Caco-2 (cell line): ENCODE results near the gene DDX21. TPM values are rescaled to one million over a fixed set of nuclear protein-coding genes. Genes with fewer than 3 reads are reported as not detected.

Experiments used
- BruUV-seq: library from RNA; stranded (reverse); fragments of 400-500 nt; replicated peaks from 2 replicates; lab custom pipeline; 2021; lab: Mats Ljungman, UMichigan
- CTCF ChIA-PET: fragments of 300-600 bp; sonication (Branson Sonifier 250); formaldehyde crosslinking; loops from one replicate; lab custom pipeline; 2022; ENCODE audit warnings: antibody characterized with exemption; lab: Charles Lee
- POLR2A ChIA-PET: fragments of 300-600 bp; sonication (Branson Sonifier 250); formaldehyde crosslinking; loops from one replicate; lab custom pipeline; 2022; ENCODE audit warnings: antibody characterized with exemption; lab: Charles Lee
- DNase-seq, 2 experiments: peaks; one replicate each; pipeline versions ENCODE4 v3.0.0 to v3.0.0-alpha.2; 2020 to 2022
- H3K27me3 ChIP-seq: replicated peaks from 2 replicates; pipeline ENCODE4 v1.6.0; 2011; ENCODE audit warnings: low read length; ENCODE audit not compliant: control insufficient read depth, insufficient read depth
- H3K36me3 ChIP-seq: 2 replicates; pipeline ENCODE4 v1.5.1; 2011; ENCODE audit warnings: low read length; ENCODE audit not compliant: control insufficient read depth, insufficient read depth
- H3K4me1 ChIP-seq: fragments of 250-450 bp; sonication (Bioruptor Pico); 2 replicates; pipeline ENCODE4 v1.5.1; 2020; ENCODE audit warnings: mild to moderate bottlenecking
- H3K4me3 ChIP-seq: 2 replicates; pipeline ENCODE4 v1.5.1; 2011; ENCODE audit warnings: low read depth, mild to moderate bottlenecking, control low read depth, low read length
- H3K9me3 ChIP-seq: fragments of 250-450 bp; sonication (Bioruptor Pico); 2 replicates; pipeline ENCODE4 v1.5.1; 2020; ENCODE audit warnings: mild to moderate bottlenecking, moderate library complexity
- H3K27ac Mint-ChIP-seq: one replicate; pipeline ENCODE4 v1.8.0; 2022; ENCODE audit warnings: mixed read lengths; ENCODE audit not compliant: unreplicated experiment
- H3K27me3 Mint-ChIP-seq: one replicate; pipeline ENCODE4 v1.8.0; 2022; ENCODE audit warnings: mixed read lengths; ENCODE audit not compliant: insufficient read depth, unreplicated experiment
- H3K36me3 Mint-ChIP-seq: one replicate; pipeline ENCODE4 v1.8.0; 2022; ENCODE audit warnings: mild to moderate bottlenecking, mixed read lengths; ENCODE audit not compliant: insufficient read depth, unreplicated experiment
- H3K4me1 Mint-ChIP-seq: one replicate; pipeline ENCODE4 v1.8.0; 2022; ENCODE audit warnings: low read depth, mixed read lengths; ENCODE audit not compliant: unreplicated experiment
- H3K4me3 Mint-ChIP-seq: one replicate; pipeline ENCODE4 v1.8.0; 2022; ENCODE audit warnings: mild to moderate bottlenecking, moderate library complexity, mixed read lengths; ENCODE audit not compliant: unreplicated experiment
- H3K9me3 Mint-ChIP-seq: one replicate; pipeline ENCODE4 v1.8.0; 2022; ENCODE audit warnings: mixed read lengths; ENCODE audit not compliant: unreplicated experiment
- intact Hi-C: fragments of 100-400 bp; cut with micrococcal nuclease; formaldehyde crosslinking; loops from one replicate; pipeline ENCODE4 v1.10.0; 2022; ENCODE audit not compliant: unreplicated experiment
- total RNA-seq: library from RNA; stranded (reverse); gene quantifications from 2 replicates; pipeline ENCODE4 v1.2.3, GENCODE V29; 2022
- TF ChIP-seq, protein P1 (sequence below), 2 experiments: fragments of 200-600 bp in 1 of 2; IDR thresholded peaks; 1 replicate in 1 of 2; 2 replicates in 1 of 2; pipeline versions ENCODE4 v1.5.1 to v1.8.0; 2011 to 2022; ENCODE audit warnings: antibody characterized with exemption in 1 of 2, control low read depth in 1 of 2, inconsistent platforms in 1 of 2, low read depth in 1 of 2, low read length in 1 of 2, mild to moderate bottlenecking in 1 of 2, moderate library complexity in 1 of 2; ENCODE audit not compliant: insufficient read depth in 1 of 2, severe bottlenecking in 1 of 2, unreplicated experiment in 1 of 2

DDX21 gene
- total RNA-seq, 1 experiment from 2014 or later: 239 TPM

DNA sequence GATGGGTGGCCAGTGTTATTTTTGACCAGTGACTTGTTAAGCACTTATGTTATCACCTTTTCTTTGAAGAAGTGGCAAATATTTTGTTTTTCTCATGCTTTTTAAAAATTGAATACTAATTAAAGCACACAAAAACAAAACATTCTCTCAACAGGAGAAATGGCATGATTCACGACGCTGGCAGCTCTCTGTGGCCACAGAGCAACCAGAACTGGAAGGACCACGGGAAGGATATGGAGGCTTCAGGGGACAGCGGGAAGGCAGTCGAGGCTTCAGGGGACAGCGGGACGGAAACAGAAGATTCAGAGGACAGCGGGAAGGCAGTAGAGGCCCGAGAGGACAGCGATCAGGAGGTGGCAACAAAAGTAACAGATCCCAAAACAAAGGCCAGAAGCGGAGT, 26.4 kb downstream of the DDX21 start:
- DNase-seq: no peak
- Mint-ChIP-seq H3K27ac (peak overlapping the region; percentile 33), H3K27me3 (no peaks in the 10 kb centered on the region), H3K4me3 (no peak overlapping the region), H3K4me1 (peaks cover 20% of the 10 kb centered on the region), H3K36me3 (peaks cover 98% of the 10 kb centered on the region), H3K9me3 (no peaks in the 10 kb centered on the region)
- H3K4me1 ChIP-seq: peaks cover 7% of the 10 kb centered on the region; the same call in 1 of the 2 replicates
- ChIA-PET CTCF (no interaction called here), POLR2A (no interaction called here)
- TF ChIP-seq, protein P1, sequence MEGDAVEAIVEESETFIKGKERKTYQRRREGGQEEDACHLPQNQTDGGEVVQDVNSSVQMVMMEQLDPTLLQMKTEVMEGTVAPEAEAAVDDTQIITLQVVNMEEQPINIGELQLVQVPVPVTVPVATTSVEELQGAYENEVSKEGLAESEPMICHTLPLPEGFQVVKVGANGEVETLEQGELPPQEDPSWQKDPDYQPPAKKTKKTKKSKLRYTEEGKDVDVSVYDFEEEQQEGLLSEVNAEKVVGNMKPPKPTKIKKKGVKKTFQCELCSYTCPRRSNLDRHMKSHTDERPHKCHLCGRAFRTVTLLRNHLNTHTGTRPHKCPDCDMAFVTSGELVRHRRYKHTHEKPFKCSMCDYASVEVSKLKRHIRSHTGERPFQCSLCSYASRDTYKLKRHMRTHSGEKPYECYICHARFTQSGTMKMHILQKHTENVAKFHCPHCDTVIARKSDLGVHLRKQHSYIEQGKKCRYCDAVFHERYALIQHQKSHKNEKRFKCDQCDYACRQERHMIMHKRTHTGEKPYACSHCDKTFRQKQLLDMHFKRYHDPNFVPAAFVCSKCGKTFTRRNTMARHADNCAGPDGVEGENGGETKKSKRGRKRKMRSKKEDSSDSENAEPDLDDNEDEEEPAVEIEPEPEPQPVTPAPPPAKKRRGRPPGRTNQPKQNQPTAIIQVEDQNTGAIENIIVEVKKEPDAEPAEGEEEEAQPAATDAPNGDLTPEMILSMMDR (IDR thresholded peaks at IDR 0.05; ENCODE audit: insufficient read depth in 1 of 2, low read depth in 1 of 2, low read length in 1 of 2, severe bottlenecking in 1 of 2, unreplicated experiment in 1 of 2): no peak
- H3K27me3 ChIP-seq: no peaks in the 10 kb centered on the region
- BruUV-seq: no TSS peak
- no peak overlapping the region for H3K4me3 ChIP-seq
- peaks cover 8% of the 10 kb centered on the region for H3K36me3 ChIP-seq
- H3K9me3 ChIP-seq: no peaks in the 10 kb centered on the region
- intact Hi-C loops: no loop called here

DNA sequence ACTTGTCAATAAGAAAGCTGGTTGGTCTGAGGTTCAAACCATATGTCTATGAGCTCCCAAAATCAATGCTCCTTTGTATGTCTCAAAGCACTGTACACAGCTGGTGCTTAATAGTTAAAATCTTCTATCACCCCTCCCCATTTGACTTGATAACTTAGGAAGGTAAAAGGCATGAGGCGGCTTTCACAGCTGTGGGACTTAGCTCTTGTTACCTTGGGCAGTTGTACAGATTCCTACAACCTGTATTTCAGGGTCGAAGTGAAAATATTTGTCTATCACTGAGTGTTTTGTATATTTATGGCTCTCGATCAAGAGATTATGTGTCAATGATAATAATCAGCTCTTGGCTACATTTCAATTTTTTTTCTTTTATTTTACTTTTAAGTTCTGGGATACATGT, 31.6 kb downstream of the DDX21 start:
- Mint-ChIP-seq H3K36me3 (peaks cover 79% of the 10 kb centered on the region), H3K9me3 (no peaks in the 10 kb centered on the region), H3K27ac (peak overlapping the region; percentile 90), H3K4me3 (peak overlapping the region; percentile 81), H3K4me1 (peaks cover 34% of the 10 kb centered on the region), H3K27me3 (no peaks in the 10 kb centered on the region)
- intact Hi-C loops: loop anchor here (1.0 kb wide), 4 partner anchors 74 to 235 kb away; no protein-coding TSS in a partner anchor
- Histone ChIP-seq H3K27me3 (no peaks in the 10 kb centered on the region), H3K36me3 (peaks cover 2% of the 10 kb centered on the region; the same call in 1 of the 2 replicates), H3K4me3 (no peak overlapping the region), H3K4me1 (peaks cover 7% of the 10 kb centered on the region; the same call in 1 of the 2 replicates), H3K9me3 (no peaks in the 10 kb centered on the region)
- CTCF ChIA-PET: interaction anchor here (0.5 to 1.3 kb wide), 3 partner anchors 17 to 459 kb away, joined by 3 to 5 read pairs (median 4); no protein-coding TSS in a partner anchor
- no TSS peak for BruUV-seq
- DNase-seq: no peak
- TF ChIP-seq, protein P1 (IDR thresholded peaks at IDR 0.05; ENCODE audit: insufficient read depth in 1 of 2, low read depth in 1 of 2, low read length in 1 of 2, severe bottlenecking in 1 of 2, unreplicated experiment in 1 of 2): no peak
- POLR2A ChIA-PET: interaction anchor here (0.5 to 0.6 kb wide), 4 partner anchors 20 to 186 kb away, joined by 3 to 5 read pairs (median 3); partner anchors contain the start of gene DDX21

DNA sequence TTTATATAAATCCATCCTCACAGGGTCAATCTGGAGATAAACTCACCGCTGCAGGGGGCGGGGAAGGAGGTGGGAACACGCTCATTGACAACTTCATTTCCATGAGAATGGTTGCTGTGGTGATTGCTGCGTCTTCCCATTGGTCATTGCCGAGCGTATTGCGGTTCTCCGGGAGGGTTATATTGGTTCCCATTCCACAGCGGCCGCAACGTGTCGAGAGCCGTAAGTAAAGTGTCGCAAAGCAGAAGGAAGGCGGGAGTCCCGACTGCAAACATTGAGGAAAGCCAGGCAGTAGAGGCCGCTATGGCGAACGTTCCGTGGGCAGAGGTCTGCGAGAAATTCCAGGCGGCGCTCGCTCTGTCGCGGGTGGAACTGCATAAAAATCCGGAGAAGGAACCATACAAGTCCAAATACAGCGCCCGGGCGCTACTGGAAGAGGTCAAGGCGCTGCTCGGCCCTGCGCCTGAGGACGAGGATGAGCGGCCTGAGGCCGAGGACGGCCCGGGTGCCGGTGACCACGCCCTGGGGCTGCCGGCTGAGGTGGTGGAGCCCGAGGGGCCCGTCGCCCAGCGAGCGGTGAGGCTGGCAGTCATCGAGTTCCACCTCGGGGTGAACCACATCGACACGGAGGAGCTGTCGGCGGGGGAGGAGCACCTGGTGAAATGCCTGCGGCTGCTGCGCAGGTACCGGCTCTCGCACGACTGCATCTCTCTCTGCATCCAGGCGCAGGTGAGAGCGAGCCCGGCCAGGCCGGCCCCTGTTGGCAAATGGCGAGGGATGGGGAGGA, 32.8 kb downstream of the DDX21 start, which contains the start of gene KIFBP:
KIFBP (plus strand) TSS at position 274 of the 787 bp plus-strand sequence; CDS start at position 304, 30 bp downstream.
- intact Hi-C loops: loop anchor here (1.0 kb wide), 4 partner anchors 73 to 234 kb away; no protein-coding TSS in a partner anchor
- no peaks in the 10 kb centered on the region for H3K9me3 Mint-ChIP-seq
- DNase-seq: peak; percentile 99
- H3K4me1 ChIP-seq: peaks cover 7% of the 10 kb centered on the region; the same call in 1 of the 2 replicates
- BruUV-seq: TSS peak; percentile 46
- H3K4me1 Mint-ChIP-seq: peaks cover 41% of the 10 kb centered on the region
- H3K27me3 Mint-ChIP-seq: no peaks in the 10 kb centered on the region
- TF ChIP-seq, protein P1 (IDR thresholded peaks at IDR 0.05; ENCODE audit: insufficient read depth in 1 of 2, low read depth in 1 of 2, low read length in 1 of 2, severe bottlenecking in 1 of 2, unreplicated experiment in 1 of 2): peak; percentile 67 to 86
- H3K27me3 ChIP-seq: no peaks in the 10 kb centered on the region
- peak within 1 kb of the TSS; percentile 81 for H3K4me3 Mint-ChIP-seq
- H3K9me3 ChIP-seq: no peaks in the 10 kb centered on the region
- peaks cover 71% of the 10 kb centered on the region for H3K36me3 Mint-ChIP-seq
- ChIA-PET CTCF (interaction anchor here (1.0 to 1.3 kb wide), 2 partner anchors 8 to 16 kb away, joined by 3 read pairs; no protein-coding TSS in a partner anchor), POLR2A (interaction anchor here (1.7 kb wide), 1 partner anchor 33 kb away, joined by 5 read pairs; the partner anchor contains the start of gene DDX21)
- peak within 1 kb of the TSS; percentile 76 for H3K4me3 ChIP-seq
- H3K36me3 ChIP-seq: no peaks in the 10 kb centered on the region
- peak within 1 kb of the TSS; percentile 90 for H3K27ac Mint-ChIP-seq
